ENCODE data around the gene NTMT1.

The NTMT1 gene

GRCh38 chr9:129673602-129674001, 47.6 kb downstream of the NTMT1 start:
- TF ChIP-seq CTCF (IDR thresholded peaks at IDR 0.05; ENCODE audit: low read length, missing control alignments), result no peak
- DNase-seq (ENCODE audit: low read depth), result no peak
- H3K4me3 ChIP-seq (replicated peaks; ENCODE audit: low read depth, low read length), result no peak overlapping the region

- DNase-seq (ENCODE audit: low read depth), result no peak
- H3K4me3 ChIP-seq (replicated peaks; ENCODE audit: low read depth, low read length), result no peak overlapping the region
- TF ChIP-seq CTCF (IDR thresholded peaks at IDR 0.05; ENCODE audit: low read length, missing control alignments), result no peak
Measured at GRCh38 chr9:129674229-129674628, 48.3 kb downstream of the NTMT1 start.

GRCh38 chr9:129675620-129676019, 49.7 kb downstream of the NTMT1 start:
- no peak overlapping the region for H3K4me3 ChIP-seq (replicated peaks; ENCODE audit: low read depth, low read length)
- TF ChIP-seq CTCF (IDR thresholded peaks at IDR 0.05; ENCODE audit: low read length, missing control alignments), result no peak
- DNase-seq (ENCODE audit: low read depth), result no peak

- TF ChIP-seq CTCF (IDR thresholded peaks at IDR 0.05; ENCODE audit: low read length, missing control alignments), result no peak
- H3K4me3 ChIP-seq (replicated peaks; ENCODE audit: low read depth, low read length), result no peak overlapping the region
- no peak for DNase-seq (ENCODE audit: low read depth)
Measured at GRCh38 chr9:129676287-129676686, 50.3 kb downstream of the NTMT1 start.

- no peak overlapping the region for H3K4me3 ChIP-seq (replicated peaks; ENCODE audit: low read depth, low read length)
- no peak for TF ChIP-seq CTCF (IDR thresholded peaks at IDR 0.05; ENCODE audit: low read length, missing control alignments)
- no peak for DNase-seq (ENCODE audit: low read depth)
Measured at GRCh38 chr9:129676975-129677374, 51.0 kb downstream of the NTMT1 start.

- no peak for TF ChIP-seq CTCF (IDR thresholded peaks at IDR 0.05; ENCODE audit: low read length, missing control alignments)
- DNase-seq (ENCODE audit: low read depth), result no peak
- H3K4me3 ChIP-seq (replicated peaks; ENCODE audit: low read depth, low read length), result no peak overlapping the region
Measured at GRCh38 chr9:129677456-129677855, 51.5 kb downstream of the NTMT1 start.

GRCh38 chr9:129678844-129679243, 52.9 kb downstream of the NTMT1 start:
- no peak for DNase-seq (ENCODE audit: low read depth)
- TF ChIP-seq CTCF (IDR thresholded peaks at IDR 0.05; ENCODE audit: low read length, missing control alignments), result no peak
- no peak overlapping the region for H3K4me3 ChIP-seq (replicated peaks; ENCODE audit: low read depth, low read length)
